Measurements from ENCODE around the gene FGF12. TPM values are rescaled to one million over a fixed set of nuclear protein-coding genes. Genes with fewer than 3 reads are reported as not detected.
A peak's percentile ranks its signal among the peaks of the same experiment; 100 is the strongest.

Gene FGF12
- total RNA-seq, 1 donor from 2014 or later: 9.8 TPM

- Mint-ChIP-seq H3K27ac (no peak overlapping the region), H3K27me3 (peaks cover 62% of the 10 kb centered on the region), H3K36me3 (no peaks in the 10 kb centered on the region), H3K9me3 (no peaks in the 10 kb centered on the region), H3K4me1 (ENCODE audit: unreplicated experiment) (peaks cover 6% of the 10 kb centered on the region), H3K4me3 (no peak overlapping the region)
- no peak for DNase-seq (ENCODE audit: extremely low spot score, unreplicated experiment)
- TF ChIP-seq CTCF (conservative IDR thresholded peaks at IDR 0.05): no peak
Measured at GRCh38 chr3:192417017-192417416, 310.3 kb downstream of the FGF12 start.

GRCh38 chr3:192413461-192413860, 313.9 kb downstream of the FGF12 start:
- no peaks in the 10 kb centered on the region for H3K36me3 Mint-ChIP-seq
- H3K27me3 Mint-ChIP-seq: peaks cover 71% of the 10 kb centered on the region

GRCh38 chr3:192410684-192410960, 316.7 kb downstream of the FGF12 start:
- Mint-ChIP-seq H3K9me3 (no peaks in the 10 kb centered on the region), H3K4me3 (peak overlapping the region; percentile 83), H3K27ac (peak overlapping the region; percentile 31), H3K27me3 (peaks cover 84% of the 10 kb centered on the region), H3K4me1 (ENCODE audit: unreplicated experiment) (peaks cover 4% of the 10 kb centered on the region), H3K36me3 (no peaks in the 10 kb centered on the region)
- TF ChIP-seq CTCF (conservative IDR thresholded peaks at IDR 0.05): no peak
- no peak for DNase-seq (ENCODE audit: extremely low spot score, unreplicated experiment)

More at GRCh38 chr3:192413461-192413860, 313.9 kb downstream of the FGF12 start:
- no peak overlapping the region for H3K27ac Mint-ChIP-seq
- H3K4me1 Mint-ChIP-seq (ENCODE audit: unreplicated experiment): peaks cover 8% of the 10 kb centered on the region
- TF ChIP-seq CTCF (conservative IDR thresholded peaks at IDR 0.05): no peak
- no peaks in the 10 kb centered on the region for H3K9me3 Mint-ChIP-seq
- no peak for DNase-seq (ENCODE audit: extremely low spot score, unreplicated experiment)
- H3K4me3 Mint-ChIP-seq: no peak overlapping the region

- Mint-ChIP-seq H3K27me3 (peaks cover 87% of the 10 kb centered on the region), H3K36me3 (no peaks in the 10 kb centered on the region), H3K4me3 (peak overlapping the region; percentile 83), H3K4me1 (ENCODE audit: unreplicated experiment) (peaks cover 4% of the 10 kb centered on the region), H3K9me3 (no peaks in the 10 kb centered on the region), H3K27ac (peak overlapping the region; percentile 31)
- peak; percentile 58 for TF ChIP-seq CTCF (conservative IDR thresholded peaks at IDR 0.05)
- no peak for DNase-seq (ENCODE audit: extremely low spot score, unreplicated experiment)
Measured at GRCh38 chr3:192409838-192410683, 317.3 kb downstream of the FGF12 start.

GRCh38 chr3:192409201-192409837, 318.0 kb downstream of the FGF12 start:
- Mint-ChIP-seq H3K36me3 (no peaks in the 10 kb centered on the region), H3K27me3 (peaks cover 89% of the 10 kb centered on the region)

More at GRCh38 chr3:192409201-192409837, 318.0 kb downstream of the FGF12 start:
- peak overlapping the region; percentile 95 for H3K4me3 Mint-ChIP-seq
- no peaks in the 10 kb centered on the region for H3K9me3 Mint-ChIP-seq
- no peak for TF ChIP-seq CTCF (conservative IDR thresholded peaks at IDR 0.05)
- H3K27ac Mint-ChIP-seq: no peak overlapping the region
- DNase-seq (ENCODE audit: extremely low spot score, unreplicated experiment): peak; percentile 70
- H3K4me1 Mint-ChIP-seq (ENCODE audit: unreplicated experiment): peaks cover 4% of the 10 kb centered on the region

Data from type B pancreatic cell (in vitro differentiated cells).